ENCODE results near the gene PRKN. TPM values are rescaled to one million over a fixed set of nuclear protein-coding genes. Genes with fewer than 3 reads are reported as not detected.

The PRKN gene
- total RNA-seq, 1 experiment from 2014 or later, result 2.0 TPM

GRCh38 chr6:162613310-162613709, 114.3 kb downstream of the PRKN start:
- Histone ChIP-seq H3K56ac (ENCODE audit: insufficient read length, low read depth, low read length) (no peak overlapping the region), H3K27ac (ENCODE audit: insufficient read length, low read depth, low read length) (no peak overlapping the region), H3K79me2 (ENCODE audit: insufficient read depth, low read length) (no peaks in the 10 kb centered on the region), H3K9ac (ENCODE audit: extremely low read depth, insufficient read length, low read length) (no peak overlapping the region), H3K14ac (ENCODE audit: insufficient read depth, low read length) (no peak overlapping the region), H2BK15ac (ENCODE audit: low read depth, low read length) (no peak overlapping the region), H2BK12ac (ENCODE audit: insufficient read length, low read depth, low read length) (no peak overlapping the region), H3K18ac (ENCODE audit: insufficient read length, low read depth, low read length) (no peak overlapping the region), H4K8ac (replicated peaks; ENCODE audit: insufficient read length, low read depth, low read length) (no peak overlapping the region), H2BK120ac (ENCODE audit: low read depth, low read length, poor library complexity, severe bottlenecking) (no peak overlapping the region), H3K27me3 (ENCODE audit: insufficient read depth, low read length) (no peaks in the 10 kb centered on the region), H2BK5ac (ENCODE audit: insufficient read length, low read length) (no peak overlapping the region), H3K9me3 (ENCODE audit: control insufficient read depth, low read depth, low read length) (no peaks in the 10 kb centered on the region), H2BK20ac (ENCODE audit: low read depth, low read length, poor library complexity, severe bottlenecking) (no peak overlapping the region), H2AK5ac (ENCODE audit: insufficient read length, low read length) (no peak overlapping the region), H3K23ac (ENCODE audit: insufficient read length, low read depth, low read length) (no peak overlapping the region), H4K91ac (ENCODE audit: insufficient read length, low read depth, low read length) (no peak overlapping the region), H3T11ph (ENCODE audit: low read length) (no peak overlapping the region), H2AFZ (ENCODE audit: low read length) (no peak overlapping the region), H4K5ac (ENCODE audit: insufficient read length, low read depth, low read length) (no peak overlapping the region), H3K4me1 (ENCODE audit: insufficient read depth, low read length) (no peaks in the 10 kb centered on the region), H3K23me2 (ENCODE audit: insufficient read length, low read depth, low read length, poor library complexity, severe bottlenecking) (no peaks in the 10 kb centered on the region), H3K79me1 (ENCODE audit: insufficient read depth, low read depth, low read length, poor library complexity, severe bottlenecking) (no peaks in the 10 kb centered on the region), H3K4ac (ENCODE audit: low read depth, low read length) (no peak overlapping the region), H4K20me1 (ENCODE audit: control insufficient read depth, insufficient read depth, insufficient read length) (no peaks in the 10 kb centered on the region), H3K4me2 (ENCODE audit: insufficient read depth, insufficient read length, low read length) (no peak overlapping the region)
- Mint-ChIP-seq H3K4me3 (no peak overlapping the region), H3K27me3 (ENCODE audit: low read depth) (no peaks in the 10 kb centered on the region), H3K27ac (no peak overlapping the region), H3K36me3 (ENCODE audit: insufficient read depth in 1 of 3, low read depth in 3 of 3) (no peaks in the 10 kb centered on the region), H3K9me3 (no peaks in the 10 kb centered on the region), H3K4me1 (no peaks in the 10 kb centered on the region)
- no peak for TF ChIP-seq CTCF (conservative IDR thresholded peaks at IDR 0.05)
- no CpG with 5 or more reads among the region's 2 CpGs for WGBS (ENCODE audit: extremely low coverage, insufficient read length, low lambda C conversion rate)
- DNase-seq, result no peak
